HG02840 (cell line): ENCODE results near the gene TEKT3.

Source experiments
- ATAC-seq: cut with Tn5 transposase; IDR thresholded peaks from one replicate; pipeline ENCODE4 v1.9.1; 2021; ENCODE audit warnings: mild to moderate bottlenecking, moderate library complexity, moderate number of reproducible peaks; ENCODE audit not compliant: unreplicated experiment, low FRiP score

Gene TEKT3

DNA sequence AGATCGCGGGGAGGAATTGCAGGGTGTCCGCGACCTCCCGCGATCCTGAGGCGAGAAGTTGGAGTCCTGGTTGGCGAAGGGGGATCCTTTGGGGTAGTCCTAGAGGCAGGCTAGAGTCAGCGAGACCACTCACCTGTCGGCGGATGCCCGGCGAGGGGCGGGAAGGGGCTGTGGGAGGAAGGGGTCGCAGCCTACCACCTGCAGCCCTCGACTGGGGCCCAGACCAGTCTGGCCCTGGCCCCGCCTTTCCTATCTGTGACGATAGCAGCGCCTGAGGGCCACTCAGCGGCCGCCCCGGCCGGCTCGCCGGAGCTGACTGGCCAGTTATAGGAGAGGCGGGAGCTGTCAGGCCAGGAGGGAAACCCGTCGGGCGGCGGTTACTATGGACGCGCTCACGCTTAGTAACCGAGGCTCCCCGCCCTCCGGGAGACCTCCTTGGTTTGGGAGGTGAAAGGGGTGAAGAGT, at the start of gene TEKT3:
Gene TEKT3 (minus strand): TSS at position 213 of the 465 bp plus-strand sequence. CDS start 10,012 bp downstream, outside the sequence.
- ATAC-seq, result no peak

DNA sequence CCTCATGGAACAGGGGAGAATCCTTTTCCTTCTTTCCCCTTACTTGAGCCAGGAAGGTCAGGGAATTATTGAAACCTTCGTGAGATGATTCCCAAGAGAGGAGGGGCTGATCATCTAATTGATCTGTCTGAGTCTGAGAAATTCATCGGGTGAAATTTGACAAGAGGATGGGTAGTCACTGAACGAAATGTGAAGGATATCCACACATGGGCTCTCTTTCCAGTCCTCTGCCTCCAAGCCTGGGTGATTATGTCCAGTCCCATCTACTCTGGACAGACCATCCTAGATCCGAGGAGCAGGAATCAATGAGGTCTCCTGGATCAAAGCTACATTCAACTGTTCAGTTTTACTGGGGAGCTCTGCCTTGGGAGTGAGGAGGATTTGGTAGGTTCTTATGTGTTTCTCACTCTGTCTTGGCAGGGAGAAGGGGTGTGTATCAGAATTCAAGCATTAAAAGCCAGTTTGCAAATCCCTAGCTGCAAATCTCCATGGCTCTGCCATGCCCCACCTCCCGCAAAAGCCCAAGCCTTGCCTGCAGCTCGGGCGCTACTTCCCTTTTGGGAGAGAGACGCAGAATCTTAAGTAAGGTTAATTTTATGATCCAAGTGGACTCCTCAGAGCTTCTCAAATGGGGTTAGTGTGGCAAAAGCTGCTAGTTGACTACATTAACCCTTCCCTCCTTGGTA, 47.1 kb upstream of the TEKT3 start:
- ATAC-seq, result no peak

DNA sequence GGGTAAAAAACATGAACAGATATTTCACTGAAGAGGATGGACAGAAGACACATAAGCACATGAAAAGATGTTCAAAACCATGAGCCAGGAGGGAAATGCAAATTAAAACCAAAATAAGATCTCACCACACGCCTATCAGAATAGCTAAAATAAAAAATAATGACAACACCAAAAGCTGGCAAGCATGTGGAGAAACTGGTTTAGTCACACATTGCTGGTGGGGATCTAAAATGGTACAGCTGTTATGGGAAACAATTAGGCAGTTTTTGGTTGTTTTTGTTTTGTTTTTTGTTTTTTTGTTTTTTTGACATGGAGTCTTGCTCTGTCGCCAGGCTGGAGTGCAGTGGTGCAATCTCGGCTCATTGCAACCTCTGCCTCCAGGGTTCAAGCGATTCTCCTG, 44.7 kb upstream of the TEKT3 start:
- no peak for ATAC-seq

GRCh38 chr17:15385305-15385704, 43.9 kb upstream of the TEKT3 start:
- ATAC-seq, result no peak

- no peak for ATAC-seq
Observed at GRCh38 chr17:15384142-15384787, 42.9 kb upstream of the TEKT3 start.

- ATAC-seq, result no peak
Observed at GRCh38 chr17:15382914-15383313, 41.5 kb upstream of the TEKT3 start.

GRCh38 chr17:15381707-15382106, 40.3 kb upstream of the TEKT3 start:
- no peak for ATAC-seq

DNA sequence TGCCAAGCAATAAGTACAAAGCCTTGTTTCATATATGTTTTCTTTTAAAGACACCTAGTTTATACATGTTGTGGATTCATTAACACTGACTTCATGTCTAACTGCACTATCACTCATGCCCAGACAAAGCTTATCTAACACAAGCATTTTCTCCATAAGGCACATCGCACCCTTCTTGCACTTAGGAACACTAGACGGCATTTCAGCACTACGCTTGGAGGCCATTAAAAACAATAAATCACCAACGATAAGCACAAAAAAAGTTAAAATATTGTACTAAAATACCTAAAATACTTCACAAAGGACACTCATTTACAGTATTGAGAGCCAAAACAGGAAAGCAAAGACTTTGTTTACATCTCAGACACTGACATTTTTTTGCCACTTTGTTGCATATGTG, 39.0 kb upstream of the TEKT3 start:
- no peak for ATAC-seq

- no peak for ATAC-seq
Observed at GRCh38 chr17:15379659-15380058, 38.3 kb upstream of the TEKT3 start.

DNA sequence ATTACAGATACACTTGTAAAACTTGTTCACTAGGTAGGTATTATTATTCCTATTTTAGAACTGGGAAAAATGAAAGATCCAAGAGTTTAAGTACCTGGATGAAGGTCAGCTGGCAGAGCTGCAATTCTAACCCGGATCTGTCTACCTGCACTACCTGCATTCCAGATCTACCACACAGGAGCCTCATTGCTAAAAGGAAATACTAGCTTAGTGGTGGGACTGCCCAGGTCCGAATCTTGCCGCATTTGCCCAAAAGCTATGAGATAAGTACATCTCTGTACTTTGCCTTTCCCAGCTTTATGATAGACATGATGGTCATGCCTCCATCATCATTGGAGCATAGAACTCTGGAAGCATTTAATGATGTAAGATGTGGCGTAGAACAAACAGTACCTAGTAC, 36.8 kb upstream of the TEKT3 start:
- ATAC-seq, result no peak

DNA sequence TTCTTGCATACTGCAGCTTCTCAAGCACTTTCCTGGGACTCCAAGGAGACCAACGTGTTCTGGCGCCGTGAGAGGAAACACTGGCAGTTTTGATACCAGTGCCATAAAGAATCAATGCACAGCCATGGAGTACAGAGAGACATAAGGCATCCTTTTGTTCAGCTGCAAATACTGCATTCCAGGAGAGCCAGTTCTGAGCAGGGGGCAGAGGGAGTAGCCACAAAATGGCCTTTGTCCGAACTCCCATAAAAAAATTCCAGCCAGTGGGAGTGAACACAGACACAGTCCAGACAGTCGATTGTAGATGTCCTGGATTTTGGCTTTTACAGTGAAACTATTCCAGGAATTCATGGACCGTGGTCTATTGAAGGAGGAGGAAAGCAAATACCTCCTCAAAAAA, 36.2 kb upstream of the TEKT3 start:
- no peak for ATAC-seq

DNA sequence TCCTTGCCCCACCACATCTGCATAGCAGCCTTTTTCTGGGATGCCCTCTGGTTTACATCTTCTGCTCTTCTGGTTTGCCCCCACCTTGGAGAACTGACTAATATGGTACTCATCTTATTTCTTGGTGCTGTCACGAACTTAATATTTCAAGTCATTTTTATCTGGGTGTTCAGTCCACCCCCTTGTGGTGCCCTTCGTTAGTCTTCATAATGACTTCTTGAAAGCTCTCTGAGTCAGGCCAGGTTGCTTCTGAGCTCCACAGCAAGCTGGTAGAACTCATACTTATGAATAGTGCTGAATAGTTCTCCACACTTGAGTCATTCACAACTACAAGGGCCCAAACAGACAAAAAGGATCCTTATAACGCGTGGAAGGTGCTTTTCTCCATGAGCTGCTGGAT, 35.8 kb upstream of the TEKT3 start:
- no peak for ATAC-seq

- no peak for ATAC-seq
Observed at GRCh38 chr17:15371376-15372130, 30.2 kb upstream of the TEKT3 start.

DNA sequence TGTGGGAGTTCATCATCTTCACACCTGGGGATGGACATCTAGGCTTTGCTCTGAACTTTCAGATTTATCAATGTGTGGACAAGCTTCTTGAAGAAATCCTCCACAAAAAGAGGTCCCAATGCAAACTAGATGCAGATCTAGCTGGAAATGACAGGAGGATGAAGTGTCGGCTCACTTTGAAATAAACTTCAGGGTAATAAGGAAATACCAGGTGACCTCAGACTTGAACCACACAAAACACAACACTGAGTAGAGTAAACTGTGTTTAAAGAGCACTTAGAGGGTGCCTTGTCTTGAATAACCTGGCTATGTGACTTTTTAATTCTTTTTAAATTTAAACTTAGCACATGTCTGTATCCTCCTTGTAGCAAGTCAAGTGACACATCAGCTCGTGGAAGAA, 27.2 kb upstream of the TEKT3 start:
- ATAC-seq, result no peak

DNA sequence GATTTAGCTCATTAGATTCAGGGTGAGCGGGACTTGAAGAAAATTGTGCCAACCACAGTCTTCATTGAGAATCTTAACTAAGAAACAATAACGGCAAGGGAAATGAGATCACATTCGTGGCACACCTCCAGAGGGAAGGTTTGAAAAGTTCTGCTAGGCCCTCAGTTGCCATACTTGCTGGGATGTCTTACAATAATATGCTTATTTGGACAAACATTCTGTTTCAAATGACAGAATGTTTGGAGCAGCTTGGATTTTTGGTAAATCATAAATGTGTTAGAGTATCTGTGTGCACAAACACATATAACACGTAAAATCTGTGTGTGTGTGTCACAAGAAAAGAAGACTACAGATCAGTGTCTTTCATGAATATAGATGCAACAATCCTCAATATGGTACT, 24.6 kb upstream of the TEKT3 start:
- ATAC-seq, result no peak

DNA sequence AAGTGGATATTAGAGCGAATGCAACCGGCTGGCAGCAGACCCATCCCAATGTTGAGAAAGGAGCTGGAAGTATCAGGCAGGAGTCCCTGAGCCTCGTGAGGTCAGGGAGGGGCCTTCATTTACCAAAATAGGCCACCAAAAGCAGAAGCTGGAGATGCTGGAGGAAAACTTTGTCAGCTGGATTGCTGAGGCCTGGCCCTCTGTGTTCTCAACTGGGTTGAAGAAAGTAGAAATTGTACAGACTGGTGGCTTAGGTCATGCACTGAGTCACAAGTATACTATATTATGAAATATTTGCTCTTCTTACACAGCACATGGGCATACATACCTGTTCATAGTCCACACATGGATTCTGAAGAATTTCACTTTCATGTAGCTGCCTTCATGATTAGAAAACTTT, 23.2 kb upstream of the TEKT3 start:
- ATAC-seq, result no peak

GRCh38 chr17:15363702-15364101, 22.3 kb upstream of the TEKT3 start:
- ATAC-seq, result no peak

- ATAC-seq, result no peak
Observed at GRCh38 chr17:15361592-15361991, 20.2 kb upstream of the TEKT3 start.

DNA sequence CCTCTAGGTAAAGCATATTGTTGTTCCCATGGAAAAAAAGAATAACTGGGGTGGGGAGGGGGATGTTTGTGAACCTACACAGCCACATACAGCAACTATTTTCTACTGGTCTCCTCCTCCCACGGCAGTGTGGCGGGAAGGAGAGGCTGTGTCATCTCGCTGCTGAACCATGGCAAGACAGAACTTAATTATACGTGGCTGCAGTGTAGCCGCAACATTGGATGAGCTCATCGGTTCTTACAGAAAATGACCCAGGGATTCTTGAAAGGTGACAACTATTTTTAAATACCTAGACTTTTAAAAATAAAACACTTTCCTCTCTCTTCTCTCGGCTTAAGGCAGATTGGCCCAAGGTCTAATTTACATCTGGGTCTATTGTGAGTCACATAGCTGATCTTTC, 19.8 kb upstream of the TEKT3 start:
- ATAC-seq, result no peak

GRCh38 chr17:15354256-15354655, 12.9 kb upstream of the TEKT3 start:
- no peak for ATAC-seq

DNA sequence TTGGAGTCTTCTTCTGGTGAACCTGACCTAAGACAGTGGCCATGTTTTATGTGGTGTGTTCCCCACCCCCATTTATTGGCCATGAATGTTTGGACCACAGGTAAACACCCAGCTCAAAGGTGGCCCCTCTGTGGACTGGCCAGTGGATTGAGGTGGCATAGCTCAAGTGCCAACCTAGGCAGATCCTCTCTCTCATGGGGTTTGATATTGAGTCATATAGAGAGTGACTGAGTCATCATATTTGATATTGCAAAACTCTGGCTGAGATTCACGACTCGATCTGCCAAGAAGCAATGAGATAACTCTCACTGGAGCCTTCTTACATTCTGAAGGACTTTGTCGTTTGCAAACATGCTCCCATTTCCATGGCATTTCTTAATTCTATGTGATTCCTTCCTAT, 10.5 kb upstream of the TEKT3 start:
- no peak for ATAC-seq

GRCh38 chr17:15351478-15351840, 10.1 kb upstream of the TEKT3 start:
- ATAC-seq, result no peak
